Panc1 (cell line): ENCODE results near the gene ATXN1.

ENCODE experiments used
- CTCF ChIP-seq: fragments of 450-650 bp; IDR thresholded peaks from 2 replicates; pipeline ENCODE4 v1.5.1; 2017; ENCODE audit warnings: mild to moderate bottlenecking
- POLR2AphosphoS5 ChIP-seq: IDR thresholded peaks from 2 replicates; pipeline ENCODE4 v1.6.1; 2012; ENCODE audit warnings: mild to moderate bottlenecking, low read depth, low read length, moderate library complexity
- REST ChIP-seq, 2 experiments: IDR thresholded peaks; 2 replicates each; pipeline ENCODE4 v1.6.1; 2011 to 2012; ENCODE audit warnings: low read depth in 2 of 2, control low read depth in 1 of 2, low read length in 1 of 2, mild to moderate bottlenecking in 1 of 2, moderate library complexity in 1 of 2; ENCODE audit not compliant: insufficient read depth in 1 of 2
- SIN3A ChIP-seq: IDR thresholded peaks from 2 replicates; pipeline ENCODE4 v1.6.1; 2012; ENCODE audit warnings: low read depth, mild to moderate bottlenecking, low read length, moderate library complexity, borderline replicate concordance; ENCODE audit not compliant: insufficient read depth
- TCF7L2 ChIP-seq: IDR thresholded peaks from 2 replicates; pipeline ENCODE4 v1.6.1; 2011; ENCODE audit warnings: mild to moderate bottlenecking, low read depth, low read length, inconsistent platforms

GRCh38 chr6:16320533-16321340 is 440.5 kb downstream of the ATXN1 start:
- no peak for TF ChIP-seq CTCF
- no peak for TF ChIP-seq SIN3A
- no peak for TF ChIP-seq REST (IDR thresholded peaks at IDR 0.05; ENCODE audit: insufficient read depth in 1 of 2, low read depth in 2 of 2, low read length in 1 of 2)
- no peak for TF ChIP-seq POLR2AphosphoS5
- no peak for TF ChIP-seq TCF7L2
